Measurements from ENCODE around the gene BORCS6. TPM values are rescaled to one million over a fixed set of nuclear protein-coding genes. Genes with fewer than 3 reads are reported as not detected.
A peak's percentile ranks its signal among the peaks of the same experiment; 100 is the strongest.

Gene BORCS6
- total and polyA plus RNA-seq, 3 donors from 2014 or later: 8.5 to 10.4 (median 8.7) TPM

- no peaks in the 10 kb centered on the region for H3K27me3 ChIP-seq
- 0% methylated on average over 5 to 57 of the region's 75 CpGs for WGBS, 2 donors
- intact Hi-C loops (cut with DNase I; ENCODE audit: low total_unique reads): no loop called here
- peak; percentile 78 for DNase-seq
- H3K4me3 ChIP-seq: peak within 1 kb of the TSS; percentile 99 to 100
- H3K9me3 ChIP-seq: no peaks in the 10 kb centered on the region
- peaks cover 41% of the 10 kb centered on the region for H3K4me1 ChIP-seq
- H3K27ac ChIP-seq: peak within 1 kb of the TSS; percentile 100
- no peaks in the 10 kb centered on the region for H3K36me3 ChIP-seq (ENCODE audit: low read depth, missing control alignments)
- TF ChIP-seq POLR2A (IDR thresholded peaks at IDR 0.05) (no peak), CTCF (IDR thresholded peaks at IDR 0.05) (peak in 1 of 3 experiments; percentile 6)
Measured at GRCh38 chr17:8162233-8162996, 27.6 kb downstream of the BORCS6 start, which contains the start of gene VAMP2. TSS of gene VAMP2 (minus strand) at chr17:8162948. CDS start at chr17:8162879, 69 bp downstream.

GRCh38 chr17:8161289-8162232, 28.4 kb downstream of the BORCS6 start:
- Histone ChIP-seq H3K27me3 (no peaks in the 10 kb centered on the region), H3K4me1 (peaks cover 45% of the 10 kb centered on the region), H3K9me3 (no peaks in the 10 kb centered on the region), H3K36me3 (ENCODE audit: low read depth, missing control alignments) (no peaks in the 10 kb centered on the region), H3K27ac (peak overlapping the region; percentile 100), H3K4me3 (peak overlapping the region; percentile 99 to 100)
- intact Hi-C loops (cut with DNase I; ENCODE audit: low total_unique reads): no loop called here
- no peak for DNase-seq
- TF ChIP-seq CTCF (IDR thresholded peaks at IDR 0.05): no peak
- 37 to 80% methylated on average over 4 to 19 of the region's 19 CpGs for WGBS, 2 donors

GRCh38 chr17:8160741-8161221, 29.2 kb downstream of the BORCS6 start:
- intact Hi-C loops (cut with DNase I; ENCODE audit: low total_unique reads): no loop called here
- Histone ChIP-seq H3K27ac (peak overlapping the region; percentile 100), H3K4me1 (peaks cover 45% of the 10 kb centered on the region), H3K4me3 (no peak overlapping the region), H3K9me3 (no peaks in the 10 kb centered on the region), H3K36me3 (ENCODE audit: low read depth, missing control alignments) (no peaks in the 10 kb centered on the region), H3K27me3 (no peaks in the 10 kb centered on the region)
- TF ChIP-seq CTCF (IDR thresholded peaks at IDR 0.05): no peak
- no peak for TF ChIP-seq POLR2A (IDR thresholded peaks at IDR 0.05)
- 54 to 55% methylated on average over 5 of the region's 5 CpGs for WGBS, 2 donors
- no peak for DNase-seq

GRCh38 chr17:8160224-8160577, 29.8 kb downstream of the BORCS6 start:
- TF ChIP-seq CTCF (IDR thresholded peaks at IDR 0.05) (no peak), POLR2A (IDR thresholded peaks at IDR 0.05) (no peak)
- intact Hi-C loops (cut with DNase I; ENCODE audit: low total_unique reads): no loop called here
- H3K9me3 ChIP-seq: no peaks in the 10 kb centered on the region
- whole genome bisulfite sequencing, 2 donors: 42 to 50% methylated on average over 4 of the region's 4 CpGs
- H3K27ac ChIP-seq: peak overlapping the region; percentile 100
- H3K4me3 ChIP-seq: no peak overlapping the region
- DNase-seq: no peak
- no peaks in the 10 kb centered on the region for H3K36me3 ChIP-seq (ENCODE audit: low read depth, missing control alignments)
- H3K4me1 ChIP-seq: peaks cover 45% of the 10 kb centered on the region
- no peaks in the 10 kb centered on the region for H3K27me3 ChIP-seq
